Activated gamma-delta T cell (primary cell): ENCODE data around the gene ZFAND2A.
"Not testable (repeated sequence)": the region's sequence is repeated elsewhere in the genome, so short reads cannot be mapped to it uniquely, and the experiment has no call there.

Source experiments
- DNase-seq: peaks from one replicate; lab custom pipeline; 2025; lab: John Stamatoyannopoulos, UW

ZFAND2A gene

GRCh38 chr7:1124164-1124563 lies 35.8 kb downstream of the ZFAND2A start:
- no peak for DNase-seq

GRCh38 chr7:1123715-1124114 lies 36.3 kb downstream of the ZFAND2A start:
- no peak for DNase-seq

- no peak for DNase-seq
Observed at GRCh38 chr7:1122832-1123501, 37.0 kb downstream of the ZFAND2A start.

GRCh38 chr7:1121886-1122831 lies 37.8 kb downstream of the ZFAND2A start:
- no peak for DNase-seq

GRCh38 chr7:1121476-1121875 lies 38.5 kb downstream of the ZFAND2A start:
- no peak for DNase-seq

- DNase-seq, result no peak
Observed at GRCh38 chr7:1120791-1121190, 39.2 kb downstream of the ZFAND2A start.

GRCh38 chr7:1119201-1119600 lies 40.8 kb downstream of the ZFAND2A start:
- DNase-seq, result no peak

GRCh38 chr7:1117321-1117928 lies 42.6 kb downstream of the ZFAND2A start:
- DNase-seq, result no peak

GRCh38 chr7:1116383-1117008 lies 43.5 kb downstream of the ZFAND2A start:
- not testable (repeated sequence) for DNase-seq

GRCh38 chr7:1115171-1116045 lies 44.6 kb downstream of the ZFAND2A start:
- DNase-seq, result not testable (repeated sequence)

GRCh38 chr7:1114505-1114904 lies 45.5 kb downstream of the ZFAND2A start:
- DNase-seq, result no peak

- no peak for DNase-seq
Observed at GRCh38 chr7:1114088-1114487, 45.9 kb downstream of the ZFAND2A start.

GRCh38 chr7:1113548-1113885 lies 46.5 kb downstream of the ZFAND2A start:
- DNase-seq, result no peak

GRCh38 chr7:1112625-1113547 lies 47.1 kb downstream of the ZFAND2A start:
- DNase-seq, result no peak

- no peak for DNase-seq
Observed at GRCh38 chr7:1112109-1112508, 47.9 kb downstream of the ZFAND2A start.

GRCh38 chr7:1111156-1111555 lies 48.8 kb downstream of the ZFAND2A start:
- DNase-seq, result no peak

GRCh38 chr7:1110358-1110757 lies 49.6 kb downstream of the ZFAND2A start:
- no peak for DNase-seq

GRCh38 chr7:1109581-1110310 lies 50.2 kb downstream of the ZFAND2A start:
- no peak for DNase-seq

- no peak for DNase-seq
Observed at GRCh38 chr7:1108264-1108920, 51.6 kb downstream of the ZFAND2A start.
